Spleen (tissue), 11 donors: ENCODE data around the gene ATXN7L3. TPM values are rescaled to one million over a fixed set of nuclear protein-coding genes. Genes with fewer than 3 reads are reported as not detected.

Experiments used
- DNase-seq: peaks from one replicate; pipeline ENCODE4 v3.0.0-alpha.2; 2020
- H3K27ac ChIP-seq, 8 donors: fragments of 200-600 bp; sonication (generic) in 7 of 8; 1 replicate in 4 of 8; 2 replicates in 4 of 8; pipeline versions ENCODE4 v1.5.0 to v1.8.0; 2016 to 2021; ENCODE audit warnings: inconsistent platforms in 4 of 8, mild to moderate bottlenecking in 4 of 8, moderate library complexity in 1 of 8
- H3K27me3 ChIP-seq, 7 donors: fragments of 200-600 bp; sonication (generic) in 6 of 7; replicated peaks in 1 of 7; 1 replicate in 4 of 7; 2 replicates in 3 of 7; pipeline versions ENCODE4 v1.5.0 to v1.8.0; 2016 to 2021; ENCODE audit warnings: inconsistent platforms in 3 of 7, mild to moderate bottlenecking in 1 of 7
- H3K36me3 ChIP-seq, 6 donors: fragments of 200-600 bp; sonication (generic) in 5 of 6; 1 replicate in 4 of 6; 2 replicates in 2 of 6; pipeline versions ENCODE4 v1.5.0 to v1.8.0; 2016 to 2021; ENCODE audit warnings: inconsistent platforms in 2 of 6
- H3K4me1 ChIP-seq, 6 donors: fragments of 200-600 bp; sonication (generic) in 5 of 6; 1 replicate in 3 of 6; 2 replicates in 3 of 6; pipeline versions ENCODE4 v1.5.0 to v1.8.0; 2016 to 2021; ENCODE audit warnings: inconsistent platforms in 3 of 6
- H3K4me3 ChIP-seq, 8 donors: fragments of 200-600 bp; sonication (generic) in 7 of 8; 1 replicate in 4 of 8; 2 replicates in 4 of 8; pipeline versions ENCODE4 v1.5.0 to v1.8.0; 2016 to 2021; ENCODE audit warnings: inconsistent platforms in 4 of 8, mild to moderate bottlenecking in 4 of 8, moderate library complexity in 2 of 8
- H3K9me3 ChIP-seq, 8 donors: fragments of 200-600 bp; sonication (generic) in 7 of 8; 1 replicate in 4 of 8; 2 replicates in 4 of 8; pipeline versions ENCODE4 v1.5.0 to v1.8.0; 2016 to 2021; ENCODE audit warnings: inconsistent platforms in 4 of 8
- POLR2A ChIP-seq, 3 donors: fragments of 450-650 bp; IDR thresholded peaks; one replicate each; pipeline ENCODE4 v1.5.1; 2017; ENCODE audit warnings: antibody characterized with exemption in 3 of 3, mild to moderate bottlenecking in 1 of 3
- POLR2AphosphoS5 ChIP-seq, 3 donors: sonication (generic); formaldehyde crosslinking; IDR thresholded peaks; one replicate each; pipeline ENCODE4 v1.5.1; 2017; ENCODE audit warnings: antibody characterized with exemption in 3 of 3
- WGBS, 5 donors: extraction: QIAGEN DNeasy Blood & Tissue Kit in 3 of 5; methylation state at CpG; one replicate each; pipeline versions ENCODE4 v1.1.5 to v1.1.7; 2013 to 2018; 5-methylcytosine and 5-hydroxymethylcytosine counted together
- intact Hi-C: fragments of 100-400 bp; cut with DNase I; formaldehyde crosslinking; loops from one replicate; pipeline ENCODE4 v1.15.0; 2023; ENCODE audit warnings: low total_unique reads
- polyA plus RNA-seq, 3 donors: library from polyadenylated mRNA; stranded (reverse); fragments of 200-250 nt; gene quantifications; one replicate each; pipeline ENCODE4 v1.2.1, GENCODE V29; 2013
- total RNA-seq, 7 donors: library from RNA; depleted of rRNA in 3 of 7; stranded (reverse); fragments of >200 nt in 3 of 7; fragmentation: NEBNext Ultra II Directional in 4 of 7; extraction: Animal tissue kit (Norgen Biotek cat#: 25700) in 4 of 7; gene quantifications; one replicate each; pipeline versions ENCODE4 v1.1.0 to v1.2.1, GENCODE V29; 2016 to 2021
- TF ChIP-seq, protein P1 (sequence below), 11 experiments: fragments of 200-600 bp in 7 of 11; fragments of 450-650 bp in 4 of 11; sonication (generic) in 4 of 11; IDR thresholded peaks in 8 of 11; conservative IDR thresholded peaks in 3 of 11; 1 replicate in 7 of 11; 2 replicates in 4 of 11; pipeline versions ENCODE4 v1.4.0 to v1.8.0; 2016 to 2021; ENCODE audit warnings: antibody characterized with exemption in 11 of 11, inconsistent platforms in 4 of 11, mild to moderate bottlenecking in 1 of 11
- donor health status: healthy with polysubstance abuse.
- donor health status: DM: no; HTN: no; CAD: no; lungs with moderate emphysema.
- donor health status: DM: no; HTN: no; CAD: no.
- donor health status: Bipolar disorder and iron deficiency.
- donor health status: healthy.
- donor health status: DM: no; HTN: no; CAD: no.
- donor health status: DM: yes; HTN: yes; CAD: no.

ATXN7L3 gene
- total and polyA plus RNA-seq, 10 donors, result 25.2 to 96.2 (median 61.2) TPM

DNA sequence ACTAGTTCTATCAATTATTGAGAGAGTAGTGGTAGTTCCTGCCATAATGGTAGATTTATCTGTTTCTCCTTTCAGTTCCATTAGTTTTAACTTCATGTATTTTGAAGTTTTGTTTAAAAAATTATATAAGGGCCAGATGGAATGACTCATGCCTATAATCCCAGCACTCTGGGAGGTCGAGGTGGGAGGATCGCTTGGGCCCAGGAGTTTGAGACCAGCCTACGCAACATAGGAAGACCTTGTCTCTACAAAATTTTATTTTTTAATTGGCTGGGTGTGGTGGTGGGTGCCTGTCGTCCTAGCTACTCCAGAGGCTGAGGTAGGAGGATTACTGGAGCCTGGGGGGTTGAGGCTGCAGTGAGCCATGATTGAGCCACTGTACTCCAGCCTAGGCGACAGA lies 33.9 kb upstream of the ATXN7L3 start:
- intact Hi-C loops, result no loop called here
- H3K27ac ChIP-seq, result no peak overlapping the region
- TF ChIP-seq POLR2AphosphoS5 (IDR thresholded peaks at IDR 0.05) (no peak), POLR2A (IDR thresholded peaks at IDR 0.05) (no peak)
- TF ChIP-seq, protein P1, sequence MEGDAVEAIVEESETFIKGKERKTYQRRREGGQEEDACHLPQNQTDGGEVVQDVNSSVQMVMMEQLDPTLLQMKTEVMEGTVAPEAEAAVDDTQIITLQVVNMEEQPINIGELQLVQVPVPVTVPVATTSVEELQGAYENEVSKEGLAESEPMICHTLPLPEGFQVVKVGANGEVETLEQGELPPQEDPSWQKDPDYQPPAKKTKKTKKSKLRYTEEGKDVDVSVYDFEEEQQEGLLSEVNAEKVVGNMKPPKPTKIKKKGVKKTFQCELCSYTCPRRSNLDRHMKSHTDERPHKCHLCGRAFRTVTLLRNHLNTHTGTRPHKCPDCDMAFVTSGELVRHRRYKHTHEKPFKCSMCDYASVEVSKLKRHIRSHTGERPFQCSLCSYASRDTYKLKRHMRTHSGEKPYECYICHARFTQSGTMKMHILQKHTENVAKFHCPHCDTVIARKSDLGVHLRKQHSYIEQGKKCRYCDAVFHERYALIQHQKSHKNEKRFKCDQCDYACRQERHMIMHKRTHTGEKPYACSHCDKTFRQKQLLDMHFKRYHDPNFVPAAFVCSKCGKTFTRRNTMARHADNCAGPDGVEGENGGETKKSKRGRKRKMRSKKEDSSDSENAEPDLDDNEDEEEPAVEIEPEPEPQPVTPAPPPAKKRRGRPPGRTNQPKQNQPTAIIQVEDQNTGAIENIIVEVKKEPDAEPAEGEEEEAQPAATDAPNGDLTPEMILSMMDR (IDR thresholded peaks at IDR 0.05 in 8 of 11, conservative IDR thresholded peaks at IDR 0.05 in 3 of 11), result no peak
- no peak overlapping the region for H3K4me3 ChIP-seq
- no peaks in the 10 kb centered on the region for H3K36me3 ChIP-seq
- no peaks in the 10 kb centered on the region for H3K9me3 ChIP-seq
- no peak for DNase-seq
- WGBS, 5 donors, result 77 to 87% (median 84%) methylated on average over 5 of the region's 5 CpGs
- H3K4me1 ChIP-seq, result peaks cover 0 to 29% (median 13%) of the 10 kb centered on the region in 6 donors
- H3K27me3 ChIP-seq, result no peaks in the 10 kb centered on the region

DNA sequence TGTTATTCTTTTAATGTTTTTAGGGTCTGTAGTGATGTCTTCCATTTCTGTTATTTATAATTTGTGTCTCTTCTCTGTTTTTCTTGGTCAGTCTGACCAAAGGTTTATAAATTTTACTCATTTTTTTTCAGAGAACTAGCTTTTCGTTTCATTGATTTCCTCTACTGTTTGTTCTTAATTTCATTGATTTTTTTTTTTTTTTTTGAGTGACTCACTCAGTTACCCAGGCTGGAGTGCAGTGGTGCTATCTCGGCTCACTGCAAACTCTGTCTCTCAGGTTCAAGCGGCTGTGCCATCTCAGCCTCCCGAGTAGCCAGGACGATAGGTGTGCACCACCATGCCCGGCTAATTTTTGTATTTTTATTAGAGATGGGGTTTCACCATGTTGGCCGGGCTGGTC lies 32.4 kb upstream of the ATXN7L3 start:
- Histone ChIP-seq H3K4me1 (peaks cover 0 to 29% (median 13%) of the 10 kb centered on the region in 6 donors), H3K9me3 (no peaks in the 10 kb centered on the region), H3K36me3 (no peaks in the 10 kb centered on the region), H3K27me3 (no peaks in the 10 kb centered on the region), H3K4me3 (no peak overlapping the region), H3K27ac (no peak overlapping the region)
- TF ChIP-seq POLR2AphosphoS5 (IDR thresholded peaks at IDR 0.05) (no peak), POLR2A (IDR thresholded peaks at IDR 0.05) (no peak)
- TF ChIP-seq, protein P1 (IDR thresholded peaks at IDR 0.05 in 8 of 11, conservative IDR thresholded peaks at IDR 0.05 in 3 of 11), result no peak
- intact Hi-C loops, result no loop called here
- WGBS, 5 donors, result 90 to 96% (median 93%) methylated on average over 7 of the region's 7 CpGs
- DNase-seq, result no peak

DNA sequence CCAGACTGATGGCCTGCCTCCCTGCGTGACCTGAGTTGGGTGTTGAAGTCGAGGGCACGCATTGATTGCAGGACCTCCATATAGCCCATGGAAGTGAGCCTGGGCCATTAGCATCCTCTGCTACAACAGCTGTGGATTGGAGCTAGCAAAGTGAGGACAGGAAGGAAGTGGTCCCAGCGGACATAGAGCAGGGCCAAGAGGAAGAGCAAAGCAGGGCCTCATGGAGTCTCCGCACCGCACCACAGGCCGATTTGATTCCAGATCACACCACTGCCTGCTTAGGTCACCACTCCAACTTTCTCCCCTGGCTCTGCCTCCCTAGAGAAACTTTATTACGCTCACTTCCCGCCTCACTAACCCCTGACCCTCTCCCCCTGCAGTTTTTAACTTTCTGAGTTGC lies 30.5 kb upstream of the ATXN7L3 start:
- Histone ChIP-seq H3K4me1 (peaks cover 0 to 10% (median 3%) of the 10 kb centered on the region in 6 donors), H3K36me3 (no peaks in the 10 kb centered on the region), H3K27ac (no peak overlapping the region), H3K27me3 (no peaks in the 10 kb centered on the region), H3K4me3 (no peak overlapping the region), H3K9me3 (no peaks in the 10 kb centered on the region)
- intact Hi-C loops, result no loop called here
- TF ChIP-seq, protein P1 (IDR thresholded peaks at IDR 0.05 in 8 of 11, conservative IDR thresholded peaks at IDR 0.05 in 3 of 11), result no peak
- TF ChIP-seq POLR2AphosphoS5 (IDR thresholded peaks at IDR 0.05) (no peak), POLR2A (IDR thresholded peaks at IDR 0.05) (no peak)
- DNase-seq, result no peak
- WGBS, 5 donors, result 70 to 85% (median 82%) methylated on average over 8 to 9 of the region's 9 CpGs

DNA sequence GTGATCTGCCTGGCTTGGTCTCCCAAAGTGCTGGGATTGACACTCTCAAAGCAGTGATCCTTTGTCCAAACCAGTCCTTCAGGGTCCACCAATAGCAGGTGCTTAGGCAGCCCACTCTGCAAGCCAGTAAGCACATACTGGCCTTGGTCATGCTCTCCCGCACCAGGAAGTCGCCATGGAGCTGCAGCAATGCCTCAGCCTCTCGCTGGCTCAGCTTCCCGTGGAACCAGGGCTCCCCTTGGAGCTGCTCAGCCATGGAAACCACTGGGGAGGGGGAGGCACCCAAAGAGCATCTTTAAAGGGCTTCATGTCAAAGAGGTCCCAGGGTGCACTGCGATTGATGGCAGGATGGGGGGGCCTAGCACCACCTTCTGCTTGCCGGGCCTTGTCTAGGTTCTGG lies 29.4 kb upstream of the ATXN7L3 start:
- TF ChIP-seq POLR2A (IDR thresholded peaks at IDR 0.05), result no peak
- TF ChIP-seq, protein P1 (IDR thresholded peaks at IDR 0.05 in 8 of 11, conservative IDR thresholded peaks at IDR 0.05 in 3 of 11), result no peak
- no peak for TF ChIP-seq POLR2AphosphoS5 (IDR thresholded peaks at IDR 0.05)
- DNase-seq, result no peak
- peaks cover 0 to 2% (median 0%) of the 10 kb centered on the region in 6 donors for H3K4me1 ChIP-seq
- no peak overlapping the region for H3K4me3 ChIP-seq
- H3K36me3 ChIP-seq, result no peaks in the 10 kb centered on the region
- no peaks in the 10 kb centered on the region for H3K27me3 ChIP-seq
- H3K9me3 ChIP-seq, result no peaks in the 10 kb centered on the region
- intact Hi-C loops, result loop anchor here (10.0 kb wide), 1 partner anchor 46 kb away; no protein-coding TSS in a partner anchor
- no peak overlapping the region for H3K27ac ChIP-seq
- WGBS, 5 donors, result 69 to 100% (median 90%) methylated on average over 4 to 6 of the region's 6 CpGs
